ENCODE results near the gene IL22RA2.
"Not testable (repeated sequence)": the region's sequence is repeated elsewhere in the genome, so short reads cannot be mapped to it uniquely, and the experiment has no call there.

Gene IL22RA2

DNA sequence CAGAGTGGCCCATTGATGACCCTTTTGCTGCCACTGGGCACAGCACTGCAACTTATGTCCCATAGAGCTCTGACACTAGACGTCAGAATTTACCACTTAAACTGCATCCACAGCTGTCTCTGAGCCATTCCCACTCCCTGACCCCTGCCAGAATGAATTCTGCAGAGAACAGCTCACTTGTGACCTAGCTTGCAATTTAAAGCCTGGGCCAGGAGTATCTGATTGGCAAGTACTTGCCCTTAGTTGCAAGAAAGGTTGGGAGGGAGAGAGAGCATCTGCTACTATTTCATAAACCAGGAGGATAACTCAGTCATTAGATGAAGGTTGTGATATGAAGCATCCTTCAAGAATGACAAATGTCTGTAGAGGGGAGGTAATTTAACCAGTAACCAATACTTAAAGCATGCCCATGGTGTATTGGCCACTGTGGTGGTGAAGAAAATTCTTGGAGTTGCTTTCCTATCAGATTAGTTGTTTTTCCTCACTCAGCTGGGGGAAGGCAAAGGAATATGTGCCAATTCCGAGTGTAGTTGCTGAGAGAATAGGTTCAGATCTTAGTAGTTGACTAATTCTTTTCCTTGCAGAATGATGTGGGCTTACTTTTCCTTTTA is 46.5 kb downstream of the IL22RA2 start:
- DNase-seq (ENCODE audit: low spot score): no peak

DNA sequence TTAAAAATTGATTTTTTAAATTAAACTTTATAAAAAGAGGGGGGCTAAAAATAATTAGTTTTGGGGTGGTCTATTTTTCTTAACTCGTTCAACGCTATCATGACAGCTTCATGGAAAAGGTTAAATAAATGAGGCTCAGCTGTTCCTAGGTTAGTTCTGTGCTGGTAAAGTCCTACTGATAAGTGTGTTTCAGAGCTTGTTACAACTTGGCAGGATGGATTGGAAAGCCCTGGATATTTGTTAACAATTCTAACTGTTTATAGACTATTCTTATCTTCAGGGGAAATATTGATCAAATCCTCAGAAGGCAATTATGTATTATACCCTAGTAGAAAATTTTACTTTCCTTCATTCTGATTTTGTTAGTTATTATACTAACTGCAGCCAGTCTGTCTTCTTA is 50.4 kb downstream of the IL22RA2 start:
- DNase-seq (ENCODE audit: low spot score): no peak

DNA sequence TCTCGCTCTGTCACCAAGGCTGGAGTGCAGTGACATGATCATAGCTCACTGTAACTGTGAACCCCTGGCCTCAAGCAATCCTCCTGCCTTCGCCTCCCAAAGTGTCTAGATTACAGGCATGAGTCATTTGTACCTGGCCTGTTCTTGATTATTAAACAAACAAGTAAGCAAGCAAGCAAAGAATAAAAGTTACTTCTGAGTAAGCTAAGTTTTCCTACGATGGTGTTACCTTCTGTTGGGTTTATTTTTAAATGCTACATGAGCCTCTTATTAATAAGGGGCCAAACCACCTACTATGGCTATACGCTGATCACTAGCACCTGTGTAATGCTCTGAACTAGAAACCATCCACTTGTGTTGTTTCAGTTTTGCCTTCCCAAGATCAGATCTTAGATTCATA is 50.8 kb downstream of the IL22RA2 start:
- DNase-seq (ENCODE audit: low spot score): no peak

DNA sequence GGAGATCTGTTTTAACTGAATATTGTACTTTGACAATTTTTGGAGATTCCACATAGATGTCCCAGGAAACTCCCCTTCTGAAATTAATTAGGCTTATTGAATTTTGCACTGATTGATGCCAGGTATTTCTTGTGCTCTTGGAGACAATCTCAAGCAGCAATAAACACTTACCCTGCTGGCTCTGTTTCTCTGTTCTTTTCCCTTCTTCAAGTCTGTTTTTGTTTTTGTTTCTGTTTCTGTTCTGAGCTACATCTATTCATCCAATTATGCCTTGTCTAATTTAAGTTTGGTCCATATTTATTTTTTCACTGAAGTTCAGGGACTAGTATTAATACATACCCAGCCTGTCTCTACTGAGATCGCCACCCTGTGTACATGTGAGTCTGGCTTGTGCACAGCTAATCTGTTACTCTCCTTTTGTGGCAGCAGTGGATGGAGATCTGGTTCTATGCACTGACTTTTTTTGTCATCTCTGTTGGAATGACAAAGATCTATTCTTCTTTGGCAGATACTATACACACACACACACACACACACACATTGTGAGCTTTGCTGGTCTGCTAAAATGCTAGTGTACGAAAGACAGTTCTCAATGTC is 51.9 kb downstream of the IL22RA2 start:
- DNase-seq (ENCODE audit: low spot score): no peak

DNA sequence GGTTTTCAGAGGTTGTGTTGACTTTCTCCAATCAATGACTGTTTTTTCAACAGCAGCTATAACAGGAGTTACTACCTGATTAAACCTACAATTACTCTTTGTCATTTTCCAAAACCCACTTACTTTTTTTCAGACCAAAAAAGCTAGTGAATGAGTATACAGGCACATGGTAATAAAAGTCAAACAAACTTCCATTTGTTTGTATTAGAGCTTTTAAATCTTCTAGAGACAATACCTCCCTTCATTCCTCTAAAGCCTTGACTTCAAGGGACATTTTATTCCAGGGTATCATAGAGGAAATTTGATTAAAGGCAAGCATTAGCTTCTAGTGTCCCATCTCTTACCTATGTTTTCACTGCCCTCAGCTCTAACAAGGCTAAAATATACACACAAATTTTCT is 52.7 kb downstream of the IL22RA2 start:
- DNase-seq (ENCODE audit: low spot score): no peak

DNA sequence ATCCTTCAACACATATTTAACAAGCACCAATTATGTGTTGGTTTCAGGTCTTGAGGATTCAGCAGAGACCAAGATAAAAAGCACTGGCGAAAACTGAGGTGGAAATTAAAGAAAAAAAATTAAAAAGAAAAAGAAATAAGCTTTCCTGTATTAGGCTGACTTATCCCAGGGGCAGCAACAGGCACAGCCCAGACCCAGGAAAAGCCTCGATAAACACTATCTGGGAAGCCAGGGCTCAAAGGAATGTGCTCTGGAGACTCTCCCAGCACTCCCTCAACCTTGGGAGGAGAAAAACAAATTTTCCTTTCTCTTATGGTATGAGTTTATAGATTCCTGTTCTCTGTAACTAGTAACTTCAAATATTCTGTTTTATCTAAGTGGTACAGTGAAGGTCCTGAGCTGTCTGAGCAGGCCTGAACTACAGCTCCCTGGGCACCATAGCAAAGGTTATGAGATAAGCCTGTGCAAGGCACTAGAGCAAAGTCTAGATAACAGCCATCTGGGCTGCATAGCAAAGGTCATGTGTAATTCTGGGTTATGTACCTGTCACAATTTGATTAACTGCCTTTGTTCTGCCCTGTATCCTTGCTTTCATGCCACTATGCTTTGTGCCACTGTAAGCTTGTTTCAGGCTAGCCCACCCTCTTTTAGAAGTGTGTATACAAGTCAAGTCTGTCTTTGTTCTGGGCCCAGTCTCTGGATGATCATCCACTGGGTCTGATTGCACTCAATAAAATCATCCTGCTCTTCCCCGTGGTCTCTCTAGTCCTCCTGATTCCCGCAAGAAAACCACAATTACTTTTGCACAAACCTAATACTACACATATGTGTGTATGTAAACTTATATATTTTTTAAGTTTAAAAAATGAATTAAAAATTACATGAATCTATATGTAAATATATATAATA is 54.0 kb downstream of the IL22RA2 start:
- DNase-seq (ENCODE audit: low spot score): no peak

DNA sequence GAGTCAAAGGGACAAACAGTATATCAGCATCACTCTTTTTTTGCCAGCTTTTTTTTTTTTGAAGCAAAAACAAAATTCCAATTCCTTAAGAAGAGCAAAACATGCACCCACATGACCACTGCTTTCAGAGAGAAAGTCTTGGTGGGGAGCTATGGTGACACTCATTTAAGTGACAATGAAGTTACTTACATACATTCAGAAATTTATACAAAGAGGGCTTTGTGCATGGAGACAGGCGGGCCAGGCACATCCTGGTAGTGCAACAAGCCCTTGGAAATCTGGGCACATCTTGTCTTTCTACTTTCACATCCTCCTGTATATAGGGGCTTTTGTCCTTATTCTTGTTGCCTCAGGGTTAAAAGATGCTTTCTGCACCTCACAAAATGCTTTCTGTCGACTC is 55.9 kb downstream of the IL22RA2 start:
- DNase-seq (ENCODE audit: low spot score): no peak

DNA sequence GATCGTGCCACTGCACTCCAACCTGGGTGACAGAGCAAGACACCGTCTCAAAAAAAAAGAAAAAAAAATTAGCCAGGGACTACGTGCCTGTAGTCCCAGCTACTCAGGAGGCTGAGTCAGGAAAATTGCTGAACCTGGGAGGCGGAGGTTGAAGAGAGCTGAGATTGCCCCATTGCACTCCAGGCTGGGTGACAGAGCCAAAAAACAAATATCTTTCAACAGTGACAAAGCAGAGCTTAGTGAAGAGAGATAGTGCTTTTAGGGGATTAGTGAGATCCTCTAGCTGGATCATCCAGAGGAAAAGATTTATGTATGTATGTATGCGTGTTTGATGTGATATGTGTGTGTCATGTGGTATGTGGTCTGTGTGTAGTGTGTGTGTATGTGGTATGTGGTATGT is 56.6 kb downstream of the IL22RA2 start:
- no peak for DNase-seq (ENCODE audit: low spot score)

DNA sequence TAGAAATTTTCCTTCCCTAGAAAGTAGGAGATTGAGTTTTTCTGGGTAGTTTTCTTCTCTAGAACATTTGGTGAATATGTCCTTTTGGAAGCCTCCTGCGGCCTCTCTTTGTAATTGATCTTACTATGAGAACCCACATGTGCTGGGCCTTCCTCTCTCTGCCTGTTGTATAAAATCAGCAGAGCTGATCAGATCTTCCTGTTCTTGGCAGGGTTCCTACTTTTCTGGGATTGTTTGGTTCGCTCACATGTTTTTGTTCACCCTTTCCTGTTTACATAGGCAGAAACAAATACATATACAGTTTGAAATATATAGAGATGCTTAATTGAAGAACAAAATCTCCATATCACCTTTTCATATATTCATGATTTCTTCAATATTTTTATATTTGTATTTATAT is 57.8 kb downstream of the IL22RA2 start:
- DNase-seq (ENCODE audit: low spot score): no peak

DNA sequence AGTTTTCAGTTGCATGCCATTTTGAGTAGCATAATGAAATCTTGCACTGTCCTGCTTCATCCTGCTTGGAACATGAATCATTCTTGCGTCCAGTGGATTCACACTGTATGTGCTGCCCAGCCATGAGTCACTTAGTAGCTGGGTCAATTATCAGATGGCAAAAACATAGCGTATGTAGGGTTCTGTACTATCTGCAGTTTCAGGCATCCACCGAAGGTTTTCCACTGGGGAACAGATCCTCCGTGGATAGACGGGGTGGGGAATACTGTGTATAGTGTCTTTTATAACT is 61.4 kb downstream of the IL22RA2 start:
- DNase-seq (ENCODE audit: low spot score): no peak

DNA sequence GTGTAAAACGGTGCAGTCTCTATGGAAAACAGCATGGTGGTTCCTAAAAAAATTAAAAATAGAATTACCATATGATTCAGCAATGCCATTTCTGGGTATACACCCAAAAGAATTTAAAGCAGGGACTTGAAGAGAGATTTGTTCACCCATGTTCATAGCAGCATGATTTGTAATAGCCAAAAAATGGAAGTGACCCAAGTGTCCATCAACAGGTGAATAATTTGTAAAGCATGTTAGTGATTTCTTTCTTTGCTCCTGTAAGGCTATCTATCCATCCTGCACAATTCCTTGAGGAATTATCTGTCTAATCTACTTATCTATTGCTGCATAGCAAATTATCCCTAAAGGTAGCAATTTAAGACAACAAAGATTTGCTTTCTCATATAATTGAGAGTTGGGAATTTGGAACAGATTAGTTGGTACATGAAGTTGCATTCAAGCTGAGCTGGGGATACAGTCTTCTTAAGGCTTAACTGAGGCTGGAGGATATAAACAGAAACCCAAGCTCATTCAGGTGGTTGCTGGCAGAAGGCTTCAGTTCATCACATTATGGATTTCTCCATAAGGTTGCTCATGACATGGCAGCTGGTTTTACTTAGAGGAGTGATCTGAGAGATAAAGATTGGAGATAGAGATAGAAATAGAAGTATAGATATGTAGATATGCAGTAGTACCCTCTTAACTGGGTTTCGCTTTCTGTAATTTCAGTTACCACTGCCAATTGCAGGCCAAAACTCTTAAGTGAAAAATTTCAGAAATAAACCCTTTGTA is 62.0 kb downstream of the IL22RA2 start:
- no peak for DNase-seq (ENCODE audit: low spot score)

DNA sequence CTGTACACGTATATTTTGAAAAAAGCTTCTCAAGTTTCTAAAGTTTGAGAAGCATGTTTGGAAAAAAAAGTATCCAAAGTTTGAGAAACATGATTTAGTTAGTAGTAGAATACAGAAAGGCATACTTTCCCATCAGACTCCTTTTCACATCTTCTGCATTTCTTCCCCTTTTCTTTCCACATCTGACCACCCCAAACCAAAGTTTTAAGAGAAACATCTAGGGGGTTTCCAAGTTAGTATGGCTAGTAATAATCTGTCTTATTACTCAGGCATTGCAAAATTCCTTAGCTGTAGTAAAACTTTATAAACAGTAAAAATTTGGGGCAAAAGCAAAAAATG is 65.7 kb downstream of the IL22RA2 start:
- no peak for DNase-seq (ENCODE audit: low spot score)

DNA sequence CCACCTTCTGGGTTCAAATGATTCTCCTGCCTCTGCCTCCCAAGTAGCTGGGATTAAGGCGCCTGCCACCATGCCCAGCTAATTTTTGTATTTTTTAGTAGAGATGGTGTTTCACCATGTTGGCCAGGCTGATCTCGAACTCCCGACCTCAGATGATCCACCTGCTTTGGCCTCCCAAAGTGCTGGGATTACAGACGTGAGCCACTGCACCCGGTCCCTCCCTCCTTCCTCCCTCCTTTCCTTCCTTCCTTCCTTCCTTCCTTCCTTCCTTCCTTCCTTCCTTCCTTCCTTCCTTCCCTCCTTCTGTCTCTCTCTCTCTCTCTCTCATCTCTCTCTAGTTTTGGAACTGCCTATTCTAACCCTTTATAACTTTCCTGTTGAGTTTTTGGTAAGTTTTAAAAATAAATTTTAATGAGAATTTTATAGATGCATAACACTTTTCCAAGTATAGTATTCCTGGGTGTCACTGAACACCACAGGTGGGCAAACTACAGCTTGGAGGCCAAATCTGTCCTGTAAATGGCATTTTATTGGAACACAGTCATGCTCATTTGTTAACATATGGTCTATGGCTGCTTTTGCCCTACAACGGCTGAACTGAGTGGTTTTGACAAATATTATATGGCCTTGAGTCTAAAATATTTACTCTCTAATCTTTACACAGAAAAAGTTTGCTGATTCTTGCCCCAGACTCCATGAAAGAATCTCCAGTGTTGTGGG is 66.2 kb downstream of the IL22RA2 start:
- DNase-seq (ENCODE audit: low spot score): not testable (repeated sequence)

DNA sequence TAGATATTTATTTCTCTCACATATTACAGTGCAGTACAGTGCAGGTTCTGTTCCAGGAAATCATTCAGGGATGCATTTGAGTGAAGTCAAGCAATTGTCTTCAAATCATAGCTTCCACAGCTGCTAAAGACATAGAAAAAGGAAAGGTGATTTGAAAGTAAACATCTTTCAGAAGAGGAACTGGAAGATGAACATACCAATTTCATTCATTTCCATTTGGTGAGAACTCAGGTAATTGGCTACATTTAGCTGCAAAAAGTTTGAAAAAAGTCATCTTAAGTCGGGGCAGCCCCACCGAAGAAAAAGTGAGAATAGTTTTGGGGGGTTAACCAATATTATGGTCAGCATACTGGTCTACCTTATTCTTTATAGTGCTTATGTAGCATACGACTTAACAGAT is 67.3 kb downstream of the IL22RA2 start:
- no peak for DNase-seq (ENCODE audit: low spot score)

DNA sequence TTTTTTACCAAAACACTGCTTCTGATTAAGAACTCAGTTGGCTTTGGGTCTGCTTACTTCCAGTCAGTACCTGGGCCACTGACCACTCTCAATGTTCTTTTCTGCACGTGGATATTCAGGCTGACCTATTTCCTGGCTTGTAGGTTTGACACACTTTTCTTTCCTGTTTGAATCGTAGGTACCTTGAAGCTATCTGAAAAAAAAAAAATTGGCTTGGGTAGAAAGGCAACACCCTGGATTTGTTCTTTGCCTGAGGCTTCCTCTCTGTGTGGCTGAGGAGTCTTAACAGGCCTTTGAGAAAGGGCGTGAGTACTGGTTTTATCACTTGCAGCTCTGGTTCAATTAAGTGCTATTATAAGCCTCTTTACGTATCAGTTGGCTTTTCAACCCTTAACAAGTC is 68.1 kb downstream of the IL22RA2 start:
- no peak for DNase-seq (ENCODE audit: low spot score)

DNA sequence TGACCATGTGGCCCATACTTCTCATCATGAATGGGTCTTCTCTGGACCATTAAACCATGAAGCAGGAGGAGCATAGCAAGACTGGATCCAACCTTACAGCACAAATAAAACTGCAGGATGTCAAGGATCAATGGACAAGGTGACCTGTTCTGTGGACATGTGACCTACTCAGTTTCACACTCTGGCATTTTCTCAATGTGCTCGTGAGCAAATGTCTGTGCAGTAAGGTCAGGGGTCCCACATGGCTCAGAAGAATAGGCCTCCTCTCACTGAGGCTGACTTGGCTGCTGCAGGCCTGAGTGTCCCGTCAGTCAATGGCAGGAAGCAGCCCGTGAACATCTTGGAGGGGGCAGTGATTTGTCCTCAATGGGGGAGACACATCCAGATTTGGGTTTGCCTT is 68.5 kb downstream of the IL22RA2 start:
- DNase-seq (ENCODE audit: low spot score): no peak

DNA sequence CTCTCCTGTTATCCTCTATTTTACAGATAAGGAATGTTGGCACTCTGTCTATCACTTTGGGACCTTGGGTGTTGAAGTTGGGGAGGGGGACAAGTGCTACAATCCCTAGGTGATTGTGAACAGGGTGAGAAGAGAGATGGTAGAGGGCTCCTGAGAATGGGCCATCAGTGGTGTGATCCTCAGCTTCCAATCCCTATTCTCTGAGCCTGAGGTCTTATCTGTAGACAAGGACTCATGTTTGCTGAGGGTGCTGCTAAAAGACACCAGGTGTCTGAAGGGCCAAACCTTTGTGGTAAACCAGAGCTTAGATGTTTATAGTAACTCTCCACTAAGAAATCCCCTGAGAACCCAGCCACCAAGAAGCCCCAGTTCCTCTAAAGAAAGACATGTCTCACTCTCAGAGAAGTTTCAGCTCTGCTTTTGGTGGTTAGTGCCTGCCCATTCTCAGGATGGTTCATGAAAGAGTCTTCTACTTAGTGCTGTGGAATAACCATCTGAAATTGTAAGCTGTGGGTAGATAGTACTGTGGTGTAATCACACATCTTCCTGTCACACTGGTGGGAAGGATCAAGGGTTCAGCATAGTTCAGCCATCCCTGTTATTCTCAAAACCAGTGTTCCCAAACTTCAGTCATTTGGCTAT is 70.5 kb downstream of the IL22RA2 start:
- peak; percentile 23 for DNase-seq (ENCODE audit: low spot score)

DNA sequence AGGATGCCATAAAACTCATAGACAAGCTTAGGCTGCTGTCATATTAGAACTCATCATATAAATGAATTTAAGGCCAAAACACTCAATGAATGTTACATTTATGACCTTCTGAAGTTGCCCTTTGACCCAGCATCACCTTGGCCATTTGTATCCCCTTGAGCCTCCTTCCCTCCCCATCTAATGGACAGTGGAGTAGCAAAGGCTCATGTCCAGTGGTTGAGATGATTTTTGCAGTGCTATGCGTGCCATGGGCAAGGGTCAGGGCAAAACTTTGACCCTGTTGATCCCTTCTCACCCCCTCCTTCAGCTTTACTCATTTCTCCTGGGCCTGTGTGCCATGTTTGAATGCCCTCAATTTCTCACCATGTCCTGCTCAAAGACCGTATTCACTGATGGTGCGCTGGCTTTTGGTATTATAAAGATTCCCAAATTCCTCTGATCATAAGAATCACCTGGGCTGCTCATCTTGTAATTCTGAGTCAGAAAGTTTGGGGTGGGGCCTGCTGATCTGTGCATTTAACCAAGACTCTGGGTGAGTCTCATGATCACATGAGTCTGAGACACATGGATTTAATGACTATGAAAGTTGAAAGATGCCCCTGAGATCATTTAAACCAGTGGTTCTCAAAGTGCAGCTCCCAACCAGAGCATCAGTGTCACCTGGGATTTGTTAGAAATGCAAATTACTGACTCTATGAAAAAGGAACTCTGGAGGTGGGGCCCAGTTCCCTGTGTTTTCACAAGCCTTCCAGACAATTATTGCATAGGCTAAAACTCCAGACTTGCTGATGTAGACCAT is 71.2 kb downstream of the IL22RA2 start:
- DNase-seq (ENCODE audit: low spot score): no peak

DNA sequence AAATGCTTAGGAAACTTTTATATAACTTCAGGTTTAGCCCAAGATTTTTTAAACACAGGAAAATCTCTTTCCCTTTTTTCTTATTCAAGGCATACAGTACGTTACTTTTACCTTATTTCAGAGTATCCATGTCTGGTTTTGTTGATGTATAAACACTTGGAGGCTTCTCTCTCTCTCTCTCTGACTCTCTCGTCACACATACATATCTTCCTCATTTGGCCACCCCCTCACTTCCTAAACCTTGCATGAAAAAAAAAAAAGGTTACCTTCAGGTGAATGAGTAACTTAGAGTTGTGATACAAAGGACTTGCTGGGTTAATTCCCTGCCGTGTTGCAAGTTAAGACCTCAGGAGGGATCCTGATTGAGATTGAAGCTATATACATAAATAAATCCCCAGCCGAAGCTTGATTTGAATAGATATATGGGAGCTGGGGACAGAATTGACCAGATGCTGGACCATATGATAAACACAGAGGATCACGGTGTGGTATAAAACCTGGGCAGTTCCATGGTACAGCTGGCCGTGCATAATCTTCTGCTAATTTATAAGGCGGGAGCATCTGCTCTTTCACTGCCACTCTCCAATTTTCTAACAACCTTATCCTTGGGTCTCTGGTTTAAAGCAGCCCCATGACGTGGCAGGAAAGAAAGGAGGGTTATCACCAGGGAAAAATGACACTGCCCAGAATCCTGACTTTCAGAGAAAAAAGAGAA is 73.6 kb downstream of the IL22RA2 start:
- no peak for DNase-seq (ENCODE audit: low spot score)

DNA sequence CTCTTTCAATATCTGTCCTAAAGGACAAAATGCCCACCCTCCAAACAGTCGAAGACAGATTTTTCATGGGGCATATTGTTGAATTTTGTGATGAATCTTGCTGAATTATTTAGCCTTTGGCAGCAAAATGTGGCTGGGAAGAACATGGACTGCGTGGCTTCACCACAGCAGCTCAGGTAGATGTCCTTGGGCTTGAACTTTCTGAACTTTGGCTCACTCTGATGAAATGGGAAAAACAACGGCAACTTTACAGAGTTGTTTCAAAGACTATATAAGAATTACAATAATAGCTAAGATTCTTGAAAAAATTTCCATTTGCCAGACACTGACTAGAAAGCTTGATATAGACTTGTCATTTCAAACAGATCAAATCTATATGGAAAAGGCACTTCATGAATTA is 75.9 kb downstream of the IL22RA2 start:
- no peak for DNase-seq (ENCODE audit: low spot score)
